ENCODE measurements around the gene ELAVL3. TPM values are rescaled to one million over a fixed set of nuclear protein-coding genes. Genes with fewer than 3 reads are reported as not detected.
A peak's percentile ranks its signal among the peaks of the same experiment; 100 is the strongest.

Gene ELAVL3
- total RNA-seq, 1 experiment from 2014 or later: 1.4 TPM

GRCh38 chr19:11481534-11482383 is 913 bp upstream of the ELAVL3 start (continued):
- TF ChIP-seq, protein P1, sequence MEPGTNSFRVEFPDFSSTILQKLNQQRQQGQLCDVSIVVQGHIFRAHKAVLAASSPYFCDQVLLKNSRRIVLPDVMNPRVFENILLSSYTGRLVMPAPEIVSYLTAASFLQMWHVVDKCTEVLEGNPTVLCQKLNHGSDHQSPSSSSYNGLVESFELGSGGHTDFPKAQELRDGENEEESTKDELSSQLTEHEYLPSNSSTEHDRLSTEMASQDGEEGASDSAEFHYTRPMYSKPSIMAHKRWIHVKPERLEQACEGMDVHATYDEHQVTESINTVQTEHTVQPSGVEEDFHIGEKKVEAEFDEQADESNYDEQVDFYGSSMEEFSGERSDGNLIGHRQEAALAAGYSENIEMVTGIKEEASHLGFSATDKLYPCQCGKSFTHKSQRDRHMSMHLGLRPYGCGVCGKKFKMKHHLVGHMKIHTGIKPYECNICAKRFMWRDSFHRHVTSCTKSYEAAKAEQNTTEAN (CRISPR knock-in tag; IDR thresholded peaks at IDR 0.05): 0 out of 2 replicates have a peak, but pooled peaks have one; percentile 46
- TF ChIP-seq JUN (CRISPR knock-in tag; IDR thresholded peaks at IDR 0.05): peak; percentile 81; the same call in 1 of the 2 replicates
- no peak for TF ChIP-seq USF1 (CRISPR knock-in tag; IDR thresholded peaks at IDR 0.05)
- no peak for TF ChIP-seq ZSCAN18 (CRISPR knock-in tag; IDR thresholded peaks at IDR 0.05)
- no peak for TF ChIP-seq ZNF671 (CRISPR knock-in tag; IDR thresholded peaks at IDR 0.05)
- TF ChIP-seq ZNF532 (CRISPR knock-in tag; IDR thresholded peaks at IDR 0.05; ENCODE audit: borderline replicate concordance): no peak
- TF ChIP-seq TEAD4 (CRISPR knock-in tag; IDR thresholded peaks at IDR 0.05): peak; percentile 63; the same call in 1 of the 2 replicates
- no peak for TF ChIP-seq ZNF219 (CRISPR knock-in tag; IDR thresholded peaks at IDR 0.05; ENCODE audit: borderline replicate concordance)
- no peak for TF ChIP-seq PREB (CRISPR knock-in tag; IDR thresholded peaks at IDR 0.05; ENCODE audit: borderline replicate concordance)
- TF ChIP-seq ZNF423 (CRISPR knock-in tag; IDR thresholded peaks at IDR 0.05): no peak
- TF ChIP-seq NFYB (CRISPR knock-in tag; conservative IDR thresholded peaks at IDR 0.05; ENCODE audit: low read depth): peak; percentile 78
- TF ChIP-seq MAX (CRISPR knock-in tag; IDR thresholded peaks at IDR 0.05): no peak
- no peak for TF ChIP-seq EMX1 (CRISPR knock-in tag; IDR thresholded peaks at IDR 0.05)
- TF ChIP-seq USF2 (CRISPR knock-in tag; IDR thresholded peaks at IDR 0.05): no peak
- TF ChIP-seq, protein P2, sequence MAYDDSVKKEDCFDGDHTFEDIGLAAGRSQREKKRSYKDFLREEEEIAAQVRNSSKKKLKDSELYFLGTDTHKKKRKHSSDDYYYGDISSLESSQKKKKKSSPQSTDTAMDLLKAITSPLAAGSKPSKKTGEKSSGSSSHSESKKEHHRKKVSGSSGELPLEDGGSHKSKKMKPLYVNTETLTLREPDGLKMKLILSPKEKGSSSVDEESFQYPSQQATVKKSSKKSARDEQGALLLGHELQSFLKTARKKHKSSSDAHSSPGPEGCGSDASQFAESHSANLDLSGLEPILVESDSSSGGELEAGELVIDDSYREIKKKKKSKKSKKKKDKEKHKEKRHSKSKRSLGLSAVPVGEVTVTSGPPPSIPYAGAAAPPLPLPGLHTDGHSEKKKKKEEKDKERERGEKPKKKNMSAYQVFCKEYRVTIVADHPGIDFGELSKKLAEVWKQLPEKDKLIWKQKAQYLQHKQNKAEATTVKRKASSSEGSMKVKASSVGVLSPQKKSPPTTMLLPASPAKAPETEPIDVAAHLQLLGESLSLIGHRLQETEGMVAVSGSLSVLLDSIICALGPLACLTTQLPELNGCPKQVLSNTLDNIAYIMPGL (CRISPR knock-in tag; IDR thresholded peaks at IDR 0.05): no peak
- 0 out of 2 replicates have a peak, but pooled peaks have one; percentile 35 for TF ChIP-seq NFATC4 (CRISPR knock-in tag; IDR thresholded peaks at IDR 0.05)
- TF ChIP-seq NR3C1 (CRISPR knock-in tag; conservative IDR thresholded peaks at IDR 0.05; ENCODE audit: low read depth): no peak

Data from WTC11 (cell line).